H1 (cell line): ENCODE data around the gene FOSL1. TPM values are rescaled to one million over a fixed set of nuclear protein-coding genes. Genes with fewer than 3 reads are reported as not detected.

Experiments
- CTCF ChIA-PET: fragments of 300-600 bp; sonication (Branson Sonifier 250); formaldehyde crosslinking; loops from one replicate; lab custom pipeline; 2021; ENCODE audit not compliant: partially characterized antibody; lab: Charles Lee
- POLR2A ChIA-PET: fragments of 300-600 bp; sonication (Branson Sonifier 250); formaldehyde crosslinking; loops from one replicate; lab custom pipeline; 2021; ENCODE audit warnings: inconsistent platforms; ENCODE audit not compliant: partially characterized antibody; lab: Charles Lee
- DNase-seq, 2 experiments: peaks; one replicate each; pipeline versions ENCODE4 v3.0.0 to v3.0.0-alpha.2; 2010 to 2022; ENCODE audit warnings: low spot score in 2 of 2, low read depth in 1 of 2, mixed read lengths in 1 of 2
- FAIRE-seq: peaks from 2 replicates; lab custom pipeline; 2011; peaks lifted over from hg19 to GRCh38; lab: Jason Lieb, UNC
- H2AFZ ChIP-seq: 2 replicates; pipeline ENCODE4 v1.8.1; 2012; ENCODE audit warnings: low read length, inconsistent platforms
- H2AK5ac ChIP-seq: 2 replicates; pipeline ENCODE4 v1.6.1; 2013; ENCODE audit warnings: low read depth, low read length
- H2BK120ac ChIP-seq: replicated peaks from 2 replicates; pipeline ENCODE3; 2013; ENCODE audit warnings: low read depth, low read length, inconsistent platforms
- H2BK12ac ChIP-seq: 2 replicates; pipeline ENCODE4 v1.6.1; 2013; ENCODE audit warnings: low read depth, low read length
- H2BK15ac ChIP-seq: 2 replicates; pipeline ENCODE4 v1.6.1; 2013; ENCODE audit warnings: low read length
- H2BK20ac ChIP-seq: 2 replicates; pipeline ENCODE4 v1.6.1; 2013; ENCODE audit warnings: low read length
- H2BK5ac ChIP-seq: 2 replicates; pipeline ENCODE4 v1.6.1; 2013; ENCODE audit warnings: low read depth, low read length
- H3K14ac ChIP-seq: 2 replicates; pipeline ENCODE4 v1.6.1; 2013; ENCODE audit warnings: inconsistent platforms; ENCODE audit not compliant: insufficient read length
- H3K18ac ChIP-seq: 2 replicates; pipeline ENCODE4 v1.6.1; 2013; ENCODE audit warnings: low read length; ENCODE audit errors: extremely low read depth
- H3K23ac ChIP-seq: 2 replicates; pipeline ENCODE4 v1.6.1; 2013; ENCODE audit warnings: inconsistent platforms; ENCODE audit not compliant: insufficient read length
- H3K23me2 ChIP-seq: 2 replicates; pipeline ENCODE4 v1.6.1; 2013; ENCODE audit warnings: low read depth, low read length
- H3K27ac ChIP-seq: 2 replicates; pipeline ENCODE4 v1.6.1; 2011; ENCODE audit warnings: low read depth, low read length, inconsistent platforms
- H3K27me3 ChIP-seq, 4 experiments: replicated peaks in 1 of 4; 1 replicate in 1 of 4; 2 replicates in 3 of 4; pipeline versions ENCODE4 v1.6.1 to v1.8.1; 2011 to 2013; ENCODE audit warnings: low read length in 3 of 4, mild to moderate bottlenecking in 3 of 4, inconsistent platforms in 2 of 4, mixed read lengths in 2 of 4, moderate library complexity in 1 of 4; ENCODE audit not compliant: control insufficient read depth in 3 of 4, insufficient read depth in 3 of 4; ENCODE audit errors: extremely low read depth in 1 of 4
- H3K36me3 ChIP-seq, 4 experiments: 2 replicates each; pipeline versions ENCODE4 v1.6.1 to v1.8.1; 2011 to 2013; ENCODE audit warnings: mild to moderate bottlenecking in 4 of 4, low read length in 3 of 4, moderate library complexity in 2 of 4, control low read depth in 1 of 4, inconsistent platforms in 1 of 4; ENCODE audit not compliant: insufficient read depth in 4 of 4, control insufficient read depth in 2 of 4
- H3K4ac ChIP-seq: replicated peaks from 2 replicates; pipeline ENCODE3; 2013; ENCODE audit warnings: low read length, low read depth, mixed read lengths, inconsistent platforms; ENCODE audit not compliant: insufficient read length
- H3K4me1 ChIP-seq, 4 experiments: replicated peaks in 1 of 4; 1 replicate in 1 of 4; 2 replicates in 3 of 4; pipeline versions ENCODE4 v1.6.1 to v1.8.1; 2011 to 2013; ENCODE audit warnings: low read length in 3 of 4, inconsistent platforms in 2 of 4, mixed read lengths in 1 of 4; ENCODE audit not compliant: insufficient read depth in 4 of 4, control insufficient read depth in 3 of 4
- H3K4me2 ChIP-seq, 2 experiments: 2 replicates each; pipeline versions ENCODE4 v1.6.1 to v1.8.1; 2011 to 2013; ENCODE audit warnings: low read depth in 2 of 2, low read length in 2 of 2, control low read depth in 1 of 2, inconsistent platforms in 1 of 2, mild to moderate bottlenecking in 1 of 2; ENCODE audit not compliant: insufficient read depth in 1 of 2
- H3K4me3 ChIP-seq, 4 experiments: fragments of 200-600, 300-600 bp in 1 of 4; sonication (generic), shearing (Covaris generic), sonication (Bioruptor Twin) in 1 of 4; 2 replicates each; pipeline versions ENCODE4 v1.5.1 to v1.8.1; 2011 to 2016; ENCODE audit warnings: low read length in 4 of 4, low read depth in 3 of 4, control low read depth in 2 of 4, inconsistent platforms in 2 of 4, mild to moderate bottlenecking in 2 of 4, mixed read lengths in 1 of 4, moderate library complexity in 1 of 4; ENCODE audit not compliant: insufficient read depth in 2 of 4; ENCODE audit errors: extremely low read depth in 1 of 4
- H3K56ac ChIP-seq: replicated peaks from 2 replicates; pipeline ENCODE3; 2013; ENCODE audit warnings: low read depth, mild to moderate bottlenecking, mixed read lengths, low read length, inconsistent platforms; ENCODE audit not compliant: insufficient read length
- H3K79me1 ChIP-seq: 2 replicates; pipeline ENCODE4 v1.6.1; 2013; ENCODE audit warnings: low read depth, low read length, control low read depth
- H3K79me2 ChIP-seq, 2 experiments: 2 replicates each; pipeline versions ENCODE4 v1.6.1 to v1.8.1; 2012 to 2013; ENCODE audit warnings: low read length in 2 of 2, mild to moderate bottlenecking in 2 of 2, inconsistent platforms in 1 of 2; ENCODE audit not compliant: insufficient read depth in 2 of 2, control insufficient read depth in 1 of 2
- H3K9ac ChIP-seq, 4 experiments: replicated peaks in 1 of 4; 1 replicate in 1 of 4; 2 replicates in 3 of 4; pipeline versions ENCODE4 v1.6.1 to v1.8.1; 2011 to 2013; ENCODE audit warnings: low read depth in 3 of 4, low read length in 3 of 4, control low read depth in 2 of 4, mild to moderate bottlenecking in 2 of 4, moderate library complexity in 2 of 4, inconsistent platforms in 1 of 4; ENCODE audit errors: extremely low read depth in 1 of 4
- H3K9me3 ChIP-seq, 2 experiments: 2 replicates each; pipeline versions ENCODE4 v1.6.1 to v1.8.1; 2012 to 2013; ENCODE audit warnings: mild to moderate bottlenecking in 2 of 2, moderate library complexity in 2 of 2, control low read depth in 1 of 2, inconsistent platforms in 1 of 2, low read depth in 1 of 2, low read length in 1 of 2, mixed read lengths in 1 of 2; ENCODE audit not compliant: insufficient read depth in 2 of 2
- H4K20me1 ChIP-seq, 2 experiments: replicated peaks in 1 of 2; 2 replicates each; pipeline versions ENCODE3 to v1.8.1; 2011 to 2013; ENCODE audit warnings: inconsistent platforms in 2 of 2, low read length in 2 of 2, mild to moderate bottlenecking in 1 of 2; ENCODE audit not compliant: insufficient read depth in 2 of 2, control insufficient read depth in 1 of 2
- H4K5ac ChIP-seq: 2 replicates; pipeline ENCODE4 v1.6.1; 2013; ENCODE audit warnings: low read length, low read depth, mixed read lengths, inconsistent platforms; ENCODE audit not compliant: insufficient read length
- H4K8ac ChIP-seq: 2 replicates; pipeline ENCODE4 v1.8.0; 2013; ENCODE audit warnings: mild to moderate bottlenecking, moderate library complexity, low read length, inconsistent platforms; ENCODE audit not compliant: insufficient read depth; ENCODE audit errors: extremely low read depth
- H4K91ac ChIP-seq: replicated peaks from 2 replicates; pipeline ENCODE3; 2013; ENCODE audit warnings: low read length, mixed read lengths, inconsistent platforms; ENCODE audit not compliant: insufficient read length
- ASH2L ChIP-seq: fragments of 200-600, 300-600 bp; sonication (generic); IDR thresholded peaks from one replicate; pipeline ENCODE4 v1.7.1; 2017; ENCODE audit warnings: low read length
- CREB1 ChIP-seq: IDR thresholded peaks from 2 replicates; pipeline ENCODE4 v1.6.1; 2012; ENCODE audit warnings: inconsistent platforms
- EZH2 ChIP-seq: fragments of 200-600 bp; sonication (generic); IDR thresholded peaks from 2 replicates; pipeline ENCODE4 v1.7.1; 2012; ENCODE audit warnings: low read depth, mild to moderate bottlenecking, moderate library complexity, low read length, inconsistent platforms; ENCODE audit not compliant: severe bottlenecking
- JUN ChIP-seq: IDR thresholded peaks from 2 replicates; pipeline ENCODE4 v1.6.1; 2011; ENCODE audit warnings: low read depth, mild to moderate bottlenecking, improper control_type of control experiment, low read length
- NANOG ChIP-seq: IDR thresholded peaks from 2 replicates; pipeline ENCODE4 v1.6.1; 2011; ENCODE audit warnings: low read length, low read depth, mild to moderate bottlenecking, inconsistent platforms; ENCODE audit not compliant: insufficient read depth, poor library complexity, severe bottlenecking
- POLR2A ChIP-seq, 2 experiments: IDR thresholded peaks; 1 replicate in 1 of 2; 2 replicates in 1 of 2; pipeline ENCODE4 v1.6.1; 2011; ENCODE audit warnings: low read depth in 2 of 2, low read length in 2 of 2, mild to moderate bottlenecking in 2 of 2; ENCODE audit errors: control extremely low read depth in 1 of 2
- POU5F1 ChIP-seq: IDR thresholded peaks from 2 replicates; pipeline ENCODE4 v1.6.1; 2011; ENCODE audit warnings: low read depth, mild to moderate bottlenecking, low read length, moderate library complexity
- RBBP5 ChIP-seq: IDR thresholded peaks from 2 replicates; pipeline ENCODE4 v1.7.1; 2012; ENCODE audit warnings: low read depth, mild to moderate bottlenecking, inconsistent platforms, low read length, moderate library complexity, borderline replicate concordance
- RXRA ChIP-seq: IDR thresholded peaks from 2 replicates; pipeline ENCODE4 v1.6.1; 2011; ENCODE audit warnings: low read depth, mild to moderate bottlenecking, low read length, moderate library complexity; ENCODE audit not compliant: insufficient read depth
- SIX5 ChIP-seq: IDR thresholded peaks from 2 replicates; pipeline ENCODE4 v1.6.1; 2011; ENCODE audit warnings: mild to moderate bottlenecking, low read depth, low read length
- SUZ12 ChIP-seq: fragments of 200-600 bp; sonication (generic); IDR thresholded peaks from 2 replicates; pipeline ENCODE4 v1.6.1; 2012; ENCODE audit warnings: mild to moderate bottlenecking, inconsistent platforms, low read length, moderate library complexity, mixed read lengths
- TCF12 ChIP-seq: IDR thresholded peaks from 2 replicates; pipeline ENCODE4 v1.6.1; 2011; ENCODE audit warnings: low read depth, mild to moderate bottlenecking, low read length
- YY1 ChIP-seq: IDR thresholded peaks from 2 replicates; pipeline ENCODE4 v1.6.1; 2011; ENCODE audit warnings: low read depth, mild to moderate bottlenecking, low read length
- WGBS, 2 experiments: shearing (Covaris generic) in 1 of 2; methylation state at CpG; one replicate each; pipeline versions ENCODE4 v1.1.6 to v1.1.7; 2013 to 2015; ENCODE audit warnings: low lambda C conversion rate in 2 of 2, mixed read lengths in 2 of 2, inconsistent platforms in 1 of 2, low coverage in 1 of 2, missing lambda C conversion rate in 1 of 2; ENCODE audit not compliant: insufficient replicate concordance in 2 of 2, insufficient coverage in 1 of 2, insufficient read length in 1 of 2; ENCODE audit errors: extremely low coverage in 1 of 2, missing lambda C conversion rate in 1 of 2; 5-methylcytosine and 5-hydroxymethylcytosine counted together
- polyA plus RNA-seq, 7 experiments: library from polyadenylated mRNA; depleted of rRNA in 3 of 7; stranded (reverse) in 5 of 7; unstranded in 2 of 7; fragments of >200 nt in 5 of 7; fragments of 200-250 nt in 2 of 7; gene quantifications; 1 replicate in 5 of 7; 2 replicates in 1 of 7; 4 replicates in 1 of 7; pipeline versions ENCODE4 v1.2.1 to v1.2.3, GENCODE V29; 2011 to 2013; ENCODE audit warnings: missing spikeins in 2 of 7, mixed read lengths in 2 of 7
- total RNA-seq: library from RNA; stranded (reverse); fragmentation: NEBNext Ultra II Directional; extraction: Animal tissue kit (Norgen Biotek cat#: 25700); gene quantifications from 2 replicates; pipeline ENCODE4 v1.2.1, GENCODE V29; 2021

FOSL1 gene
- total and polyA plus RNA-seq, 2 of the 8 experiments (the other 6 are each of a cell fraction or from before 2014, with no cell fraction given): 6.3 to 7.2 TPM

GRCh38 chr11:65851083-65851579, 49.1 kb downstream of the FOSL1 start:
- no peak overlapping the region for H2AK5ac ChIP-seq
- no peak overlapping the region for H3K27ac ChIP-seq
- H3K14ac ChIP-seq: no peak overlapping the region
- no peak overlapping the region for H4K91ac ChIP-seq
- H3K4ac ChIP-seq: no peak overlapping the region
- DNase-seq (peak in 1 of 2 experiments; percentile 93), FAIRE-seq (peak; percentile 48)
- no peak overlapping the region for H3K4me2 ChIP-seq
- H2BK120ac ChIP-seq: no peak overlapping the region
- H3K23me2 ChIP-seq: no peaks in the 10 kb centered on the region
- peak overlapping the region; percentile 35; the same call in 1 of the 2 replicates for H2BK5ac ChIP-seq
- no peak overlapping the region for H2AFZ ChIP-seq
- no peak overlapping the region for H3K56ac ChIP-seq
- peaks cover 7 to 10% of the 10 kb centered on the region in 2 experiments; a peak in 2 of 4 replicates for H3K9me3 ChIP-seq
- no peak overlapping the region for H3K4me3 ChIP-seq
- H3K27me3 ChIP-seq: no peaks in the 10 kb centered on the region; a peak in 1 of 7 replicates
- peaks cover 14% of the 10 kb centered on the region for H3K79me1 ChIP-seq
- ChIA-PET CTCF (interaction anchor here (0.6 to 15.2 kb wide), 42 partner anchors 9 to 1091 kb away, joined by 3 to 283 read pairs (median 5); partner anchors contain the start of genes AP5B1, CCDC85B, CFL1 and CTSW), POLR2A (interaction anchor here (0.8 to 38.3 kb wide), 17 partner anchors 8 to 244 kb away, joined by 3 to 1071 read pairs (median 4); partner anchors contain the start of genes AP5B1, CCDC85B, CFL1 and CTSW)
- peaks cover 9 to 22% of the 10 kb centered on the region in 2 experiments for H3K79me2 ChIP-seq
- no peak overlapping the region for H4K5ac ChIP-seq
- H3K9ac ChIP-seq: no peak overlapping the region
- H3K4me1 ChIP-seq: peaks cover 0 to 5% (median under 1%) of the 10 kb centered on the region in 4 experiments; a peak in 5 of 7 replicates
- H3K23ac ChIP-seq: no peak overlapping the region
- no peak overlapping the region for H2BK15ac ChIP-seq
- H4K8ac ChIP-seq: no peak overlapping the region
- H2BK20ac ChIP-seq: no peak overlapping the region
- H2BK12ac ChIP-seq: no peak overlapping the region
- peaks cover 17 to 33% (median 30%) of the 10 kb centered on the region in 4 experiments for H3K36me3 ChIP-seq
- H3K18ac ChIP-seq: no peak overlapping the region
- peaks cover 20 to 23% of the 10 kb centered on the region in 2 experiments for H4K20me1 ChIP-seq
- WGBS, 2 experiments: 91% methylated on average over 14 of the region's 14 CpGs; no CpG with 5 or more reads in 1 of the 2 experiments
- TF ChIP-seq RBBP5 (no peak), POU5F1 (no peak), EZH2 (no peak), POLR2A (IDR thresholded peaks at IDR 0.05; ENCODE audit: control extremely low read depth in 1 of 2, low read depth in 2 of 2, low read length in 2 of 2) (no peak; a peak in 1 of 3 replicates), CREB1 (peak; percentile 64; the same call in 1 of the 2 replicates), TCF12 (0 out of 2 replicates have a peak, but pooled peaks have one; percentile 24), YY1 (no peak), SUZ12 (no peak), RXRA (no peak), ASH2L (no peak), SIX5 (no peak), NANOG (no peak), JUN (no peak)
